DMS79 treated with DMSO at 0.1 percent for 48 hours (cell line): Measurements from ENCODE around the gene PARD3B.

Experiments
- DNase-seq: peaks from one replicate; lab custom pipeline; 2025; lab: John Stamatoyannopoulos, UW

Gene PARD3B

DNA sequence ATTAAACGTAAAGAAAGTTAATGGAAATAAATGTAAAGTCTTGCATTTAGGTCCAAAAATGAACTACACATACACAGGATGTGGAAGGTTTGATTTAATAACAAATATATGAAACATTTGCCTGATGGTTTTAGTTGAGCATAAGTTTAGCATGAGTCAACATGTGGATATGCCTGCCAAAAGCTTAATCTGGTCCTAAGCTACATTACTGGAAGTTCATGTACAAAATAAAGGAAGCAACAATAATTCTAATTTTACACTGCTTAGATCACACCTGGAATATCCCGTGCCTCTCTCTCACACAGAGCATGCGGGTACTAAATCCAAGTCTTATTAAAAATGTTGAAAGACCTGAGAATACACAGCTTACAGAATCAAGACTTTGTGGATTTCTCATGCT is 860.5 kb downstream of the PARD3B start:
- DNase-seq: no peak

DNA sequence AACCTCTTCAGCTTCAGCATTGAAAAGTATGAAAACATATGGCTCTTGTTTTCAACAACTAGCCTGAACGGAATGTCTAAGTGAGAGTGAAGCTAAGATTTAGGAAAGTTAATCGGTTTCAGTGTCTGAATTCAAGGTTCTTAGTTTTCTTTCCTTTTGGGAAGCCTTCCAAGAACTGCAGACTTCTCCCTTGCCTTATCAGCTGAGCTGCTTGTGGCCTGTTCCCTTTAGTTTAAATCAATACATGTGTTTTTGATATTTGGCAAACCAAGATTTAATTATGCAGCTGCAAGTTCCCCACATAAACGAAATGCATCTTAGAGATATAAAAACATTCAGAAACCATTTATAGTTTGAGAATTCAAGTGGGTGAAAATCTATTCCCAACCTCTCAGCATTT is 862.7 kb downstream of the PARD3B start:
- peak; percentile 28 for DNase-seq

DNA sequence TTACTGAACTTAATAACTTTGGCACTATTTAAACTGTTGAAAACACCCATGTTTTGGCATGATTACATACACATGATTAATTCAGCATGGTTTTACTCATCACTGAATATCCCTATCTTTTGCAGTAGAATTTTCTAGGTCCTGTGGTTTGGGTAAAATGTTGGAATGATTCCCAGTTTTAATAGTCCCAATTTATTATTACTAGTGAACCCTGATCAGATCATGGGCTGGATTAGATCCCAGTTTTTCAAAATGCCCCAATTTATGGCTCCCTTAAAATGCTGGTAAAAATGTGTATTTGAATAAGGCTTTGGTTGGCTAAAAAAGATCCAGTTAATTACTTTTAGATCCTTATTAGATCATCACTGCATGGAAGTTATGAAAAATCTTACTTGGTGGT is 863.4 kb downstream of the PARD3B start:
- peak; percentile 35 for DNase-seq

DNA sequence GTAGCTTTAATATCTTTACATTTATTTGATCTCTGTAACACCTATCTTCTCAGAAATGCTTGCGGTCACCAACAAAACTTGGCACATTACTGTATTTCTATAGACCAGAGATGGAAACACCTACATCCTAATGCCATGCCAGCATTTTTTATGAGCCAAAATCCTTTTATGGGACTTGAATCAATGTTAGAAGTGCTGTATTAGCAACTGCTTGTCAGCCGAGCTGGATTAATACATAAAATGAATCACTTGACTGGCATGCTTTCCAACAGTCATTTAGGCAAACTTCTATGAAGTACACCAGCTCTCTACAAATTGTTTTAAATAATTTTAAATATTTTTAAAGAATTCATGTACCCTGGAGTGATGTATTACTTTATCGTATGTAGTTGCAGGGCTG is 864.1 kb downstream of the PARD3B start:
- peak; percentile 35 for DNase-seq

GRCh38 chr2:205411558-205411957 is 866.3 kb downstream of the PARD3B start:
- peak; percentile 91 for DNase-seq

DNA sequence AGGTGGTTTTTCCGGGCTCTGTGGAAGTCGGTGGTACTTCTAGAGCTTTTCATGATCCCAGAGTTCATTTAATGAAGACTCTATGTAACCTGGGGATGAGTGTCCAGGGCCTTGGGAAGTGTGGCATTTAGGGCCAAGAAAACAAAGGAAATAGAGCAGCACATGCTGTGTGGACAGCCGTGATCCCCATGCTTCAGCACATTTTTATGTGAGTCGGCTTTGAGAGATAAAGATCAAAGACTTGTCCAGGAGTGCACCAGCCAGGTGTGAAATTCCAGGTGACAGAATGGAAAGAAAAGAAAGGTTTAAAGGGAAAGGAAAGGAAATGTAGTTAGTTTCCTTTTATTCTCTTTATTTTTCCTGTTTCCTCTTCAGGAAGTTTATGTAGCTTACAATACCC is 879.1 kb downstream of the PARD3B start:
- DNase-seq: no peak

- DNase-seq: no peak
Measured at GRCh38 chr2:205425102-205425501, 879.8 kb downstream of the PARD3B start.

- DNase-seq: no peak
Measured at GRCh38 chr2:205427112-205427511, 881.8 kb downstream of the PARD3B start.

DNA sequence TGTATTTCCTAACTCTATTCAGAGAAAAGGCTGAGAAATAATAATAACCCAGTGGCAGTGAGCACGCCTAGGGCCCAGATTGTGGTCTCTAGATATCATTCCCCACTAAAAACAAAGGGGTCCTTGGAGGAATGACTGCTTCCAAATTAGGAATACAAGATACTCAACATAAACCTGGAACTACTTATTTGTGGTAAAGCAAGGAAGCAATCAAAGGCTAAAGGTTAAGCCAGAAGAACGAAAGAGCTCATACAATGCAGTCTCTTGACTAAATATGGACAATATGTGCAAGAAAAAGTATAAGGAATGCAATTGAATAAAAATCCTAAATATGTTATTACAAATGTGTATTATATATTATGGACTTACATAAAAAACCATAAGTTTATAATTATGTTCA is 883.5 kb downstream of the PARD3B start:
- DNase-seq: no peak

GRCh38 chr2:205435970-205436369 is 890.7 kb downstream of the PARD3B start:
- DNase-seq: no peak

- no peak for DNase-seq
Measured at GRCh38 chr2:205438241-205438640, 893.0 kb downstream of the PARD3B start.

DNA sequence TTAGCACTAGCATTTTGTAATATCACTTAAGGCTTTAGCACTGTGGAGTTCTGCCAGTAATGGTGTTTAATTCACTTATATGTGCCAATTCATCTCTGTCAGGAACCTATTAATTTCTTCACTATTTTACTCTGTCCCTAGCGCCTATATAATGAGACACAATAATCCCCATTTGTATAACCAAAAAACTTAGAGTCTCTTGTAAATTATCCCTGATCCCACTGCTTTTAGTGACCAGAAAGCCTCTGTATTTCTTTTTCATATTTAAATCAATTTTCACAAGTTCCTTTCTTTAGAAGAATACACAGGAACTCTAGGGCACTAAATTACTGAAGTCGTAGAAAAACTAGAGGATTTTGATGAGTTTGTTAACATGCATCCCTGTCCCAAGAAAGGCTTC is 894.3 kb downstream of the PARD3B start:
- DNase-seq: no peak

DNA sequence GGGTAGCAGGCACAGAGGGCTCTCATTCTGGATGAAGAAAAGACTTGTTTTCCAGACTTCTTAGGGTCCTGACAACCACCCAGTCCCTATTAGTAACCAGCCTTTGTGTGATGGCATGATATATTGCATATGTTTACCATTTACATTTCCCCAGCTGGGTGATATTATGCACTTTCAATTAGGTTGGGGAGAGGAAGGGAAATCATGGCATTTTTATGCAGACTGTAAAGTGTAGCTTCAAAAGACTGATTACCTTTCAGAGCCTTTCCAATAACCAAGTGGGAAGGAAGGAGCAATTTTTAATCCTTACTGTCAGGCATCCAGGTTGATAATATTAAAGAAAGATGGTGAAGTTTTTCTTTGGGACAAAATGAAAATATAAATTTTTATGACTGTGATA is 896.2 kb downstream of the PARD3B start:
- no peak for DNase-seq

- DNase-seq: no peak
Measured at GRCh38 chr2:205448189-205448588, 902.9 kb downstream of the PARD3B start.

- DNase-seq: no peak
Measured at GRCh38 chr2:205451901-205452512, 906.7 kb downstream of the PARD3B start.

- DNase-seq: no peak
Measured at GRCh38 chr2:205453202-205453601, 907.9 kb downstream of the PARD3B start.

GRCh38 chr2:205456682-205457081 is 911.4 kb downstream of the PARD3B start:
- no peak for DNase-seq

GRCh38 chr2:205460217-205460616 is 914.9 kb downstream of the PARD3B start:
- no peak for DNase-seq

GRCh38 chr2:205461169-205461568 is 915.9 kb downstream of the PARD3B start:
- no peak for DNase-seq

GRCh38 chr2:205461678-205462665 is 916.7 kb downstream of the PARD3B start:
- DNase-seq: no peak

- DNase-seq: no peak
Measured at GRCh38 chr2:205462681-205463345, 917.5 kb downstream of the PARD3B start.

GRCh38 chr2:205463466-205464025 is 918.3 kb downstream of the PARD3B start:
- DNase-seq: no peak
